Brain microvascular endothelial cell (primary cell): Measurements from ENCODE around the gene FRS3.

Experiments
- DNase-seq: peaks from one replicate; pipeline ENCODE4 v3.0.0-alpha.2; 2020
- H3K27ac ChIP-seq: fragments of 250-450 bp; sonication (Bioruptor Pico); 2 replicates; pipeline ENCODE4 v1.5.1; 2020; ENCODE audit warnings: mild to moderate bottlenecking, moderate library complexity
- H3K27me3 ChIP-seq: fragments of 250-450 bp; sonication (Bioruptor Pico); replicated peaks from 2 replicates; pipeline ENCODE4 v1.5.1; 2020; ENCODE audit warnings: mild to moderate bottlenecking
- H3K36me3 ChIP-seq: fragments of 250-450 bp; sonication (Bioruptor Pico); replicated peaks from 2 replicates; pipeline ENCODE4 v1.5.1; 2020; ENCODE audit warnings: mild to moderate bottlenecking
- H3K4me3 ChIP-seq: 2 replicates; pipeline ENCODE4 v1.5.1; 2011; ENCODE audit warnings: low read depth, mild to moderate bottlenecking, control low read depth, low read length, moderate library complexity
- in situ Hi-C: cut with HindIII; loops from 2 replicates; pipeline ENCODE4 v1.10.0; 2017; ENCODE audit warnings: low sequenced_read_pairs, low pct_ligation_motif_present
- TF ChIP-seq, protein P1 (sequence below): IDR thresholded peaks from 2 replicates; pipeline ENCODE4 v1.5.1; 2011; ENCODE audit warnings: low read depth, mild to moderate bottlenecking, moderate library complexity, low read length, control low read depth, inconsistent platforms; ENCODE audit errors: missing control alignments

FRS3 gene

DNA sequence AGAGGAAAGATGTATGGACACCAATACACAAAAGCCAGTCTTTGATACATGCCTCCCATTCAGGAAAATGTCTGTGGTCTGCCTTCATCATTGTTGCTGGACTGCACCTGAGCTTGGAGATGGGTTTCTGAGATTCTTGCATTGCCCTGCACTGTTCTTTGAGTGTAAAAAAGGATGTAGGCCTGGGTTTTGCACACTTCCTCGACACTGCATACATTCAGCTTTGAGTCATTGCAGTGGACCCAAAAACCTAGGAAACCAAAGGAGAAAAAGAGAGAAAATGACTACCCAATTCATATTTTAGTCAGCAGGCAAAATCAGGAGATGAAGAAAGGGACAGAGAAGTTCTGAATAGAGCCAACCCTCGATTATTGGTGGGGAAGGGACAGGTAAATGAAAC lies 16.8 kb upstream of the FRS3 start:
- Histone ChIP-seq H3K27me3 (no peaks in the 10 kb centered on the region), H3K27ac (no peak overlapping the region), H3K4me3 (no peak overlapping the region), H3K36me3 (peaks cover 7% of the 10 kb centered on the region)
- DNase-seq, result no peak
- TF ChIP-seq, protein P1, sequence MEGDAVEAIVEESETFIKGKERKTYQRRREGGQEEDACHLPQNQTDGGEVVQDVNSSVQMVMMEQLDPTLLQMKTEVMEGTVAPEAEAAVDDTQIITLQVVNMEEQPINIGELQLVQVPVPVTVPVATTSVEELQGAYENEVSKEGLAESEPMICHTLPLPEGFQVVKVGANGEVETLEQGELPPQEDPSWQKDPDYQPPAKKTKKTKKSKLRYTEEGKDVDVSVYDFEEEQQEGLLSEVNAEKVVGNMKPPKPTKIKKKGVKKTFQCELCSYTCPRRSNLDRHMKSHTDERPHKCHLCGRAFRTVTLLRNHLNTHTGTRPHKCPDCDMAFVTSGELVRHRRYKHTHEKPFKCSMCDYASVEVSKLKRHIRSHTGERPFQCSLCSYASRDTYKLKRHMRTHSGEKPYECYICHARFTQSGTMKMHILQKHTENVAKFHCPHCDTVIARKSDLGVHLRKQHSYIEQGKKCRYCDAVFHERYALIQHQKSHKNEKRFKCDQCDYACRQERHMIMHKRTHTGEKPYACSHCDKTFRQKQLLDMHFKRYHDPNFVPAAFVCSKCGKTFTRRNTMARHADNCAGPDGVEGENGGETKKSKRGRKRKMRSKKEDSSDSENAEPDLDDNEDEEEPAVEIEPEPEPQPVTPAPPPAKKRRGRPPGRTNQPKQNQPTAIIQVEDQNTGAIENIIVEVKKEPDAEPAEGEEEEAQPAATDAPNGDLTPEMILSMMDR, result no peak
- in situ Hi-C loops, result loop anchor here (25.0 kb wide), 1 partner anchor 241 kb away; no protein-coding TSS in a partner anchor

DNA sequence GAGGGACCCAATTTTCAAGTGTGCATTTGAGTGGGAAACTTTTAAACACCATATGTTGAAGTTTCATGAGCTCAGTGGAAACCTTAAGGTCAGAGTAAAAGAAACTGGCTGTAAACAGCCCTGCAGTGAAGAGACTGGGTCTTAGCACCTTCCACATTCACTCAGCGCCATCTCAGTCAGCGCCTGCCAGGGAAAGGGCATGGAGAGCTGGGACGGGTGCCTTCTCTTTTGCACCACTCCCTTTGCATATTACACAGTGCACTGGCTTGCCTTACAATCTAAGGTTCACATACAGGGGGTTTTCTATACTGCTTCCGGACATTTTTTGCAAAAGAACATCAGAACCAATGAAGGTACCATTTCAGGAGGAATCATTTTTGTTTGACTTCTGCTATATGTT lies 12.3 kb upstream of the FRS3 start:
- in situ Hi-C loops, result loop anchor here (25.0 kb wide), 1 partner anchor 245 kb away; no protein-coding TSS in a partner anchor
- TF ChIP-seq, protein P1, result no peak
- Histone ChIP-seq H3K4me3 (no peak overlapping the region), H3K27ac (no peak overlapping the region), H3K27me3 (no peaks in the 10 kb centered on the region), H3K36me3 (peaks cover 24% of the 10 kb centered on the region)
- DNase-seq, result no peak

DNA sequence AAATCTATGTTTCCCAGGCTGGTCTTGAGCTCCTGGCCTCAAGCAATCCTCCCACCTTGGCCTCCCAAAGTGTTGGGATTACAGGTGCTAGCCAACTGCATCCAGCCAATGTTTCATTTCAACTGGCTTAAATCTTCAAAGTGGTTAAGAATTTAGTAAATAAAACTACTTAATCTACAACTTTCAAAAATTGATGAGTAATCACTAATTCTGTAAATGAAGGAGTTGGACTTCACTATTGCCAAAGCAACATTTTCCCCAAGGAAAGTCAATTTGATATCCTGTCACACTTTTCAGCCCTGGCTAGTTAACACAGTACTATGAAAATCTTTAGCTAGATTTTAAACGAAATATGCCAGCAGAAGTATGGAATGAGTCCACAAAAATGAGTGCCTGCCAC lies 11.6 kb upstream of the FRS3 start:
- peaks cover 24% of the 10 kb centered on the region for H3K36me3 ChIP-seq
- TF ChIP-seq, protein P1, result no peak
- in situ Hi-C loops, result loop anchor here (25.0 kb wide), 1 partner anchor 246 kb away; no protein-coding TSS in a partner anchor

DNA sequence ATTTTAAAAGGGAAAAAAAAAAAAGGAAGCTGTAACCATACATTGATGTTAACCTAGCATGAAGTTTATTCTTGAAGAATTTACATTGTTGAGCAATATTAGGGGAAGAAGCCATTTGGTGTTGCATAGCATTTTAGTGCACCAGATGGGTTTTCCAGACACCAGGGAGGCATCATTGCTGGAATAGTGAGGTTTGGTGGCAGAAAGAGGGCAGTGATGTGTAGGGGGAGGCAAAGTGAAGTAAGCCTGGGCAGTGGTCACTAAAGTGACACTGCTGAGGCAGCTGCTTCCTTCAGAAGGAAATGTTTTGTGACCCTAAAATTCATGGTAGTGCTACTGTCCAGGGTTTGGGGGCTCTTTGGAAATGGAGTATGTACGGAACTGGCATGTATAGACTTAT lies 10.3 kb upstream of the FRS3 start:
- in situ Hi-C loops, result loop anchor here (25.0 kb wide), 1 partner anchor 247 kb away; no protein-coding TSS in a partner anchor
- TF ChIP-seq, protein P1, result no peak
- DNase-seq, result no peak
- Histone ChIP-seq H3K4me3 (no peak overlapping the region), H3K27me3 (no peaks in the 10 kb centered on the region), H3K36me3 (peaks cover 24% of the 10 kb centered on the region), H3K27ac (no peak overlapping the region)

More for the DNA sequence above, 11.6 kb upstream of the FRS3 start:
- no peaks in the 10 kb centered on the region for H3K27me3 ChIP-seq
- H3K27ac ChIP-seq, result no peak overlapping the region
- no peak overlapping the region for H3K4me3 ChIP-seq
- no peak for DNase-seq

DNA sequence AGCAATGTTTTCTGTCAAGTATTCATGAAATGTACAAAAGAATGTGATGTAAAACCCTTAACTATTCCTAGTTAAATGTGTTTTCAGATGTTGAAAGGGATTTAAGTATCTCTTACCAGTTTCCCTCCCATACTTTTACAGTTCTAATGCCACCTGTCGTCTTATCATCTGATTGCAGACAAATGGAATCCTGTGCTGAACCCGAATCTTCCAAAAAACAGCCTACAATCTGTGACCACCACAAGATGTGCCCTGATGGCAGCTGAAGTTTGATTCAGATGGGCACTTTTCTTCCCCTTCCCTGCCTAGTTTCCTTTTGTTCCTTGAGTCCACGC lies 9.7 kb upstream of the FRS3 start:
- Histone ChIP-seq H3K36me3 (peaks cover 24% of the 10 kb centered on the region), H3K4me3 (no peak overlapping the region), H3K27me3 (no peaks in the 10 kb centered on the region), H3K27ac (no peak overlapping the region)
- in situ Hi-C loops, result loop anchor here (25.0 kb wide), 1 partner anchor 248 kb away; no protein-coding TSS in a partner anchor
- DNase-seq, result no peak
- TF ChIP-seq, protein P1, result no peak

DNA sequence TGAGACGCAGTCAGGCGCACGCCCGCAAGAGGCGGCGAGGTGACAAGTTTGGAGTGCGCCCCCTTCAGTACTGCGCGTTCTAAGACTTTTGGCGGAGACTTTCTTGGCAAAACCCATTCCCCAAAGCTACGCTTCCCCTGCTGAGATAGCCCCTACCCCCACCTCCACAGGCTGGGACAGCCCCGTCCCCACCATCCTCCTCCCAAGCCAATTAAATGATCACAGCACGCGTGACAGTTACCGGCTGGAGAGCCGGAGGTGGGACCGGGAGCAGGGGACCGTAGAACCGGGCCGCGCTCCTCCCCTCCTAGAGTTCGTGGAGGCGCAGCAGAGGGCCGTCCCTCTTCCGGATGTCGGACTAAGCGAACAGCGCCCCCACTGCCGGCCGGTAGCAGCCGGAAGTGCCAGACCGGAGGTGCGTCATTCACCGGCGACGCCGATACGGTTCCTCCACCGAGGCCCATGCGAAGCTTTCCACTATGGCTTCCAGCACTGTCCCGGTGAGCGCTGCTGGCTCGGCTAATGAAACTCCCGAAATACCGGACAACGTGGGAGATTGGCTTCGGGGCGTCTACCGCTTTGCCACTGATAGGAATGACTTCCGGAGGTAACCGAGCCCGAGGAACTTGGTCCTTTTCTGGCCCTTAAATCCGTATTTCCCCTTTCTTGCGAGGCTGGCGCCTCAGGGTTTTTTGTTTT lies 7.7 kb upstream of the FRS3 start, which contains the start of gene TOMM6:
TOMM6 (plus strand) TSS at position 476 of the 699 bp plus-strand sequence; CDS start at position 480, 4 bp downstream.
- H3K27me3 ChIP-seq, result no peaks in the 10 kb centered on the region
- peak within 1 kb of the TSS; percentile 74 for H3K27ac ChIP-seq
- TF ChIP-seq, protein P1, result peak; percentile 83
- DNase-seq, result peak; percentile 90
- peak within 1 kb of the TSS; percentile 100 for H3K4me3 ChIP-seq
- in situ Hi-C loops, result loop anchor here (25.0 kb wide), 1 partner anchor 250 kb away; no protein-coding TSS in a partner anchor
- H3K36me3 ChIP-seq, result peaks cover 24% of the 10 kb centered on the region
